GM21529 (cell line): ENCODE results near the gene WDPCP.
A peak's percentile ranks its signal among the peaks of the same experiment; 100 is the strongest.
"Not testable (repeated sequence)": the region's sequence is repeated elsewhere in the genome, so short reads cannot be mapped to it uniquely, and the experiment has no call there.

Source experiments
- ATAC-seq: cut with Tn5 transposase; IDR thresholded peaks from one replicate; pipeline ENCODE4 v1.9.1; 2021; ENCODE audit not compliant: unreplicated experiment

Gene WDPCP

GRCh38 chr2:63268946-63269345 is 319.3 kb downstream of the WDPCP start:
- no peak for ATAC-seq

GRCh38 chr2:63261137-63261621 is 327.1 kb downstream of the WDPCP start:
- no peak for ATAC-seq

GRCh38 chr2:63257473-63257872 is 330.8 kb downstream of the WDPCP start:
- ATAC-seq = peak; percentile 55

GRCh38 chr2:63249161-63249560 is 339.1 kb downstream of the WDPCP start:
- ATAC-seq = no peak

- no peak for ATAC-seq
Measured at GRCh38 chr2:63242747-63243146, 345.5 kb downstream of the WDPCP start.

GRCh38 chr2:63225964-63226686 is 362.2 kb downstream of the WDPCP start:
- ATAC-seq = no peak

GRCh38 chr2:63218800-63219526 is 369.3 kb downstream of the WDPCP start:
- no peak for ATAC-seq

GRCh38 chr2:63195310-63195709 is 393.0 kb downstream of the WDPCP start:
- no peak for ATAC-seq

GRCh38 chr2:63194175-63194574 is 394.1 kb downstream of the WDPCP start:
- ATAC-seq = no peak

GRCh38 chr2:63192889-63193774 is 395.1 kb downstream of the WDPCP start:
- no peak for ATAC-seq

GRCh38 chr2:63192169-63192888 is 395.9 kb downstream of the WDPCP start:
- no peak for ATAC-seq

- peak; percentile 83 for ATAC-seq
Measured at GRCh38 chr2:63189026-63189425, 399.3 kb downstream of the WDPCP start.

GRCh38 chr2:63186331-63186730 is 401.9 kb downstream of the WDPCP start:
- no peak for ATAC-seq

GRCh38 chr2:63163161-63163820 is 425.0 kb downstream of the WDPCP start:
- no peak for ATAC-seq

GRCh38 chr2:63159262-63159661 is 429.0 kb downstream of the WDPCP start:
- ATAC-seq = no peak

- not testable (repeated sequence) for ATAC-seq
Measured at GRCh38 chr2:63136683-63137082, 451.6 kb downstream of the WDPCP start.

GRCh38 chr2:63132020-63132419 is 456.3 kb downstream of the WDPCP start:
- ATAC-seq = no peak

GRCh38 chr2:63131196-63131595 is 457.1 kb downstream of the WDPCP start:
- no peak for ATAC-seq

GRCh38 chr2:63127594-63127993 is 460.7 kb downstream of the WDPCP start:
- no peak for ATAC-seq

- ATAC-seq = peak; percentile 79
Measured at GRCh38 chr2:63124850-63125249, 463.4 kb downstream of the WDPCP start.
